Activated naive CD8-positive, alpha-beta T cell (primary cell): ENCODE measurements around the gene SSRP1.
A peak's percentile ranks its signal among the peaks of the same experiment; 100 is the strongest.

Experiments used
- H3K27ac Mint-ChIP-seq: one replicate; pipeline ENCODE4 v1.8.0; 2021; ENCODE audit warnings: mixed read lengths
- H3K27me3 Mint-ChIP-seq: one replicate; pipeline ENCODE4 v1.8.0; 2021; ENCODE audit warnings: mixed read lengths
- H3K36me3 Mint-ChIP-seq: one replicate; pipeline ENCODE4 v1.8.0; 2021; ENCODE audit warnings: mixed read lengths
- H3K4me1 Mint-ChIP-seq: one replicate; pipeline ENCODE4 v1.8.0; 2021; ENCODE audit warnings: low read depth, mixed read lengths
- H3K4me3 Mint-ChIP-seq: one replicate; pipeline ENCODE4 v1.8.0; 2021; ENCODE audit warnings: mild to moderate bottlenecking, mixed read lengths
- H3K9me3 Mint-ChIP-seq: one replicate; pipeline ENCODE4 v1.8.0; 2021; ENCODE audit warnings: low read depth, mixed read lengths

Gene SSRP1

GRCh38 chr11:57336111-57336666, 497 bp upstream of the SSRP1 start:
- Mint-ChIP-seq H3K9me3 (no peaks in the 10 kb centered on the region), H3K27ac (peak overlapping the region; percentile 99), H3K4me1 (peaks cover 31% of the 10 kb centered on the region)

GRCh38 chr11:57335023-57335342, 709 bp downstream of the SSRP1 start:
- Mint-ChIP-seq H3K4me1 (peaks cover 42% of the 10 kb centered on the region), H3K36me3 (peaks cover 15% of the 10 kb centered on the region), H3K27ac (peak overlapping the region; percentile 96), H3K27me3 (no peaks in the 10 kb centered on the region), H3K4me3 (peak overlapping the region; percentile 99), H3K9me3 (no peaks in the 10 kb centered on the region)

More at GRCh38 chr11:57336111-57336666, 497 bp upstream of the SSRP1 start:
- H3K36me3 Mint-ChIP-seq = peaks cover 7% of the 10 kb centered on the region
- peak overlapping the region; percentile 99 for H3K4me3 Mint-ChIP-seq
- peaks cover 2% of the 10 kb centered on the region for H3K27me3 Mint-ChIP-seq

- no peak overlapping the region for H3K27ac Mint-ChIP-seq
- H3K4me1 Mint-ChIP-seq = peaks cover 48% of the 10 kb centered on the region
- peaks cover 23% of the 10 kb centered on the region for H3K36me3 Mint-ChIP-seq
- no peaks in the 10 kb centered on the region for H3K9me3 Mint-ChIP-seq
- H3K4me3 Mint-ChIP-seq = no peak overlapping the region
- H3K27me3 Mint-ChIP-seq = no peaks in the 10 kb centered on the region
Measured at GRCh38 chr11:57332694-57333440, 2.8 kb downstream of the SSRP1 start.

GRCh38 chr11:57331720-57332119, 4.0 kb downstream of the SSRP1 start:
- Mint-ChIP-seq H3K36me3 (peaks cover 32% of the 10 kb centered on the region), H3K9me3 (no peaks in the 10 kb centered on the region), H3K27me3 (no peaks in the 10 kb centered on the region), H3K4me3 (no peak overlapping the region), H3K4me1 (peaks cover 54% of the 10 kb centered on the region), H3K27ac (no peak overlapping the region)

- peaks cover 39% of the 10 kb centered on the region for H3K36me3 Mint-ChIP-seq
- no peaks in the 10 kb centered on the region for H3K27me3 Mint-ChIP-seq
- H3K9me3 Mint-ChIP-seq = no peaks in the 10 kb centered on the region
- peak overlapping the region; percentile 82 for H3K27ac Mint-ChIP-seq
- H3K4me1 Mint-ChIP-seq = peaks cover 60% of the 10 kb centered on the region
- H3K4me3 Mint-ChIP-seq = no peak overlapping the region
Measured at GRCh38 chr11:57330029-57330428, 5.7 kb downstream of the SSRP1 start.

- Mint-ChIP-seq H3K9me3 (no peaks in the 10 kb centered on the region), H3K36me3 (peaks cover 37% of the 10 kb centered on the region), H3K27me3 (no peaks in the 10 kb centered on the region), H3K4me1 (peaks cover 52% of the 10 kb centered on the region), H3K27ac (no peak overlapping the region), H3K4me3 (peak overlapping the region; percentile 17)
Measured at GRCh38 chr11:57327721-57328120, 8.0 kb downstream of the SSRP1 start.

DNA sequence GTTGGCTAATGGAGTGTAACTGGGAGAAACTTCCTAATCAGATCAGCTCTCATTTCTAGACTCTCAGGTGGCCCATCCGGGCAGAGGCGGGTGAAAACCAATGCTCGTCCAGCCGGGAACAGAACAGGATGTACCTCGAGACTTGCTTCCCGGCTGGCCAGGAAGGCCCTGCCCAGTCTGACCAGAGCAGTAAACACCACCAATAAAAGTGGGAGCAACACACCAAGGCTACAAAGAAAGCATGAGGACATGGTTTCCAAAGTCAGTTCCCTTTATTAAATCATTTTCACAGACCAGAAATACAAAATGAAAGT, 10.0 kb downstream of the SSRP1 start:
- Mint-ChIP-seq H3K27me3 (no peaks in the 10 kb centered on the region), H3K9me3 (no peaks in the 10 kb centered on the region), H3K36me3 (peaks cover 28% of the 10 kb centered on the region), H3K4me1 (peaks cover 64% of the 10 kb centered on the region), H3K4me3 (peak overlapping the region; percentile 91), H3K27ac (peak overlapping the region; percentile 96)

DNA sequence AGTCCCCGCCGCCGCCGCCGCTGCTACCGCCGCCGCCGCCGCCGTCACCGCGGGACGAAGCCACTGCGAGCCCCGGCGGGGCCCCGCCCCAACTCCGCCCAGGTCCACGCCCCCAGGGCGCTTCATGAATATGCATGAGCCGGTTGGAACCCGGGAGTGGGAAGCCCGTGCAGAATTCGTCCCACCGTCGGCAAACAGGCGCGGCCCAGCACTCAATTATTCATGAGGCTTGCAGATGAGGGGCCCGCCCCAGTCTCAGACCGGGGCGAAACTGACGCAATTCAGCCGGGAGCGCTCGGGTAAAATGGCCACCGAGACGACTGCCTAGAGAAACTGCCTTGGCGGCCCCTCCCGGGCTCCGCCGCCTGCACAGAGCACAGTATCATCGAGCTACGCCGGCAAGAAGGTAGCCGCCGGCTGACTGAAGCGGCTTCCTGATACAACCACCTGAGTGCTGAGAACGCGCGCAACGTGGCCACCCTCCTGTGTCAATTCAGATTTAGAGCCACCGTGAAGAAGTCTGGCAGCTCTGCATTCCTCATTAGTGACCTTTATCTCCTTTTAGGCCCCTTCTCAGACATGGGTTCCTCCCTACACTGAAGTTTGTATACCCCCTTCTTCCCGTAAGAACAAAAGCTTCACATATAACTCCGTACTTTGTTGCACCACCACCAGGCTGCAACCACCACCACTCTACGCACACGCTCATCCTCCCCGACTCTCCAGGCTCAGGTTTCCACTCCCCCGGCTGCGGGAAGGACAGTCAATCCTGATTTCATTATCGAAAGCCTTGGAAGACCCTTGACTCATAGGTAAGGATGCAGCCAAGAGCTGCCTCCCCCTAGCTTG, 10.6 kb downstream of the SSRP1 start, which contains the start of gene TNKS1BP1:
Gene TNKS1BP1, minus strand, starts transcription at position 67 of the 849 bp plus-strand sequence. CDS start 3,067 bp downstream, outside the sequence.
- Mint-ChIP-seq H3K36me3 (peaks cover 26% of the 10 kb centered on the region), H3K4me1 (peaks cover 59% of the 10 kb centered on the region)

DNA sequence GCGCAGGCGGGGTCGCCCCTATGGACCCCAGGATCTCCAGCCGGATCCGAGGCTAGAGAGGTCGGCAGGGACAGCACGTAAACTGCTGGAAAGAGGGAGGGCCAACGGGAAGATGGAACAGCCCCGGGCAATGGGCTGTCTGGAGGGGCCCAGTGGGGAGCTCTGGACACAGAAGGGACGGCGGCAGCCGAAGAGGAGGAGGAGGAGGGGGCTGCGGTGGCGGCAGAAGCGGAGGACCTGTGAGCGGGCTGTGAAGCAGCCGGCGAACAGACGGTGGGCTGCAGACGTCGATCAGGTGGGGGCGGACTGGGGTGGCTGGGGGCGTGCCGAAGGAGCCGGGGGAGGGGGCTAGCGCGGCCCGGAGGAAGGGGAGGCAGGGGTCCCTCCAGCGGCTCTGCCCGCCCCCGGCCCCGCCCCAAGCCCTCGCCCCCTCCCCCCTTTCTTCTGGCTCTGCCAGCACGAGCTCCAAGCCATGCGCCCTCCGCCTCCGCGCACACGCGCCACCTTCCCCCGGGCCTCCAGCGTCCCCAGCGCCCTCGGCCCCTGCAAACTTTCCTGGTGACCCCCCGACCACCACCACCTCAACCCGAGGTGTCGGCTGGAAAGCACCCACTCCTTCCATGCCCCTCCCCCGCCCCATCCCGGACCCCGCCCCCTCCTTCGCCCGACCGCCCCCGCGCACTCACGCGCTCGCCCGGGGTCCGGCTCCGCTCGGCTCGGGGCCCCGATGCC, 11.4 kb downstream of the SSRP1 start:
- Mint-ChIP-seq H3K36me3 (peaks cover 19% of the 10 kb centered on the region), H3K27ac (peak overlapping the region; percentile 81), H3K4me1 (peaks cover 53% of the 10 kb centered on the region), H3K9me3 (no peaks in the 10 kb centered on the region), H3K27me3 (no peaks in the 10 kb centered on the region), H3K4me3 (peak overlapping the region; percentile 86)

More for the DNA sequence above, 10.6 kb downstream of the SSRP1 start, which contains the start of gene TNKS1BP1:
- Mint-ChIP-seq H3K9me3 (no peaks in the 10 kb centered on the region), H3K4me3 (peak within 1 kb of the TSS; percentile 91), H3K27ac (peak within 1 kb of the TSS; percentile 96), H3K27me3 (no peaks in the 10 kb centered on the region)

DNA sequence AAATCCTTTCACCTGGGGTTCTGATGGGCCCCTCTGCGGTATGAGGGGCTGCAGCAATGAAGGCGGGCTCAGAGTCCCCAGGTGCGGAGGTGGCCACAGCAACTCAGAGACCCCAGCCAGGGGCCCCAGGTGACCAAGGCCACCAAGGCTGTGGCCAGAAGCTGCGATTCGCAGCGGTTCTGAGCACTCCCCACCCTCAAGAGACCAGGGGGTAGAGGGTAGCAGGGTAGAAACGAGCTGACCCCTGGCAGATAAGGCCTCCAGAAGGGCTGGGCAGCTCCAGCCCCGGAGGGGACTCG, 11.9 kb downstream of the SSRP1 start:
- Mint-ChIP-seq H3K27ac (peak overlapping the region; percentile 81), H3K4me3 (peak overlapping the region; percentile 86), H3K4me1 (peaks cover 53% of the 10 kb centered on the region), H3K9me3 (no peaks in the 10 kb centered on the region), H3K27me3 (no peaks in the 10 kb centered on the region), H3K36me3 (peaks cover 20% of the 10 kb centered on the region)

DNA sequence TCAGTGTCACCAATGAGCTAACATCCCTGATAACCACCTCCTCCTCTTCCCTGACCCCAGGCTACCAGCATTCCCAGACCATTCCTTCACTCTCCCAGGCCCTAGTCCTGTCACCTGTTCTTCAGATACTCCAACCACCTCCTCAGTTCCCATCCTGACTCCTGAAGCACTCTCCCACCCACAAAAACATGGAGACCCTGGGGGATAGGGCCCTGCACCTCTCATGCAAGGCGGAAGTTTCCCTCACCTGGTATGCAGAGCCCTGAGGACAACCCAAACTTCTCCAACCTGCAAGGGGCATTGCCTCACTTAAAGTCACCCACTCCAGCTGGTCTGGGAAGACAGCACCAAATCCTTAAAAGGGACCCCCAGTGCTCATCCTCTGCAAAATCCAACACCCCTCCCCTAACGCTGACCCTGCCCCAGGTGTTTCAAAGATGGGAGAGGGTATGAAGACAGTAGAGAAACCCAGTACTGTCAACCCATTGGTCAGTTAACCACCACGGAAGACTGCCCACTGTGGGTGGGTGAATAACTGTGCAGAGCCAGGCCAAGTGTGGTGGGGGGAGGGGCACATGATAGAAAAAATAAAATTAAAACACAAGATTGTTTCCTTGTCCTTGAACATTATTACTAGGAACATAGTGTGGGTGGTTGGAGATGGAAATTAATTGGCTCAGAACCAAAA, 12.4 kb downstream of the SSRP1 start:
- Mint-ChIP-seq H3K27me3 (no peaks in the 10 kb centered on the region), H3K4me3 (peak overlapping the region; percentile 86), H3K36me3 (peaks cover 19% of the 10 kb centered on the region), H3K4me1 (peaks cover 53% of the 10 kb centered on the region), H3K9me3 (no peaks in the 10 kb centered on the region), H3K27ac (peak overlapping the region; percentile 81)

DNA sequence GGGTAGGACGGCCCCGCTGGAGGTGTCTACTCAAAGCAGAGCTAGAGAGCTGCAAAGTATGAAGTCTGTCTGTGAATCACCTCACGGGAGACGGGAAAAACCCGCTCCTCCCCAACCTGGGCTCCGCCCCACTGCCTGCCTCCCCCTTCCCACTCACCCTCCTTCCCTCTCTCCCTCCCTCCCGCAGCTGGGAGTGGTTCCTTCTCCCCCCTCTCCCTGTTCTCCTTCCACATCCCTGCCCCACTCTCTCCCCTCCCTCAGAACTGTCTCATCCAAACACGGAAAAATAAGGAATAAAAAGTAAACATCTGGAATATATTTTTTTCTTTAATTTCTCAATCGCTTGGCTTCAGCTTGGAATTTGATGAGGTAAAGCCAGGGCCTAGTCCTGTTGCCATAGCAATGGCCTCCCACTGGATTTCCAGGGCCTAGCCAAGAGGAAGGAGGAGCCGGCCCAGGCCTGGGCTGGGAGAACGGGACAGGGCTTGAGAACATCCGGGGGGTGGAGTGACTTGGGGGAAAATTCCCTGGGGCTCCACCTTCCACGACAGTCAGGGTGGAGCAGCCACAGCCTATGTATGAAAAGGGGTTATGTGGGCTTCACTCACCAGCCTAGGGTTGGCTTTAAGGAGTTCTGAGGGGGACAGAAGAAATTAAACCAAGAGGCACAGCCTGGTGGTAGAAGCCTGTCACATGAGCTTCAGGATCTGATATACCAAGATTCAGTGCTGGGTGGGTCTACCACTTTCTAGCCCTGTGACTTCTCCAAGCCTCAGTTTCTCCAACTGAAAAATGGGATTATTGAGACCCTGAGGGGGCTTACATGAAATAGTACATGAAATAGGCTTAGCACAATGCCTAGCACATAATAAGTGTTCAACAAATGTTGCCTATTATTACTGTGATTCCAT, 13.2 kb downstream of the SSRP1 start:
- H3K27ac Mint-ChIP-seq = peak overlapping the region; percentile 50
- H3K4me3 Mint-ChIP-seq = peak overlapping the region; percentile 86
- no peaks in the 10 kb centered on the region for H3K27me3 Mint-ChIP-seq
- no peaks in the 10 kb centered on the region for H3K9me3 Mint-ChIP-seq
- H3K36me3 Mint-ChIP-seq = peaks cover 17% of the 10 kb centered on the region
- H3K4me1 Mint-ChIP-seq = peaks cover 52% of the 10 kb centered on the region

- Mint-ChIP-seq H3K4me3 (no peak overlapping the region), H3K36me3 (peaks cover 11% of the 10 kb centered on the region), H3K27me3 (no peaks in the 10 kb centered on the region), H3K4me1 (peaks cover 45% of the 10 kb centered on the region), H3K9me3 (no peaks in the 10 kb centered on the region), H3K27ac (no peak overlapping the region)
Measured at GRCh38 chr11:57321388-57322255, 14.1 kb downstream of the SSRP1 start.
